Measurements from ENCODE around the gene VARS2. TPM values are rescaled to one million over a fixed set of nuclear protein-coding genes. Genes with fewer than 3 reads are reported as not detected.
"Not testable (repeated sequence)": the region's sequence is repeated elsewhere in the genome, so short reads cannot be mapped to it uniquely, and the experiment has no call there.

The VARS2 gene
- total RNA-seq, 1 donor from 2014 or later = 34.7 TPM

GRCh38 chr6:30964075-30964474 lies 50.0 kb downstream of the VARS2 start:
- DNase-seq (ENCODE audit: low read depth) = no peak
- no peak overlapping the region for H3K4me3 ChIP-seq (ENCODE audit: low read depth, low read length)
- TF ChIP-seq CTCF (IDR thresholded peaks at IDR 0.05; ENCODE audit: insufficient read depth, low read length, poor library complexity, severe bottlenecking) = no peak
- no peaks in the 10 kb centered on the region for H3K27me3 ChIP-seq (ENCODE audit: control insufficient read depth, insufficient read depth, low read length)
- H3K36me3 ChIP-seq (ENCODE audit: control insufficient read depth, insufficient read depth, low read length) = no peaks in the 10 kb centered on the region

- no peaks in the 10 kb centered on the region for H3K36me3 ChIP-seq (ENCODE audit: control insufficient read depth, insufficient read depth, low read length)
- H3K4me3 ChIP-seq (ENCODE audit: low read depth, low read length) = no peak overlapping the region
- no peaks in the 10 kb centered on the region for H3K27me3 ChIP-seq (ENCODE audit: control insufficient read depth, insufficient read depth, low read length)
- TF ChIP-seq CTCF (IDR thresholded peaks at IDR 0.05; ENCODE audit: insufficient read depth, low read length, poor library complexity, severe bottlenecking) = no peak
- no peak for DNase-seq (ENCODE audit: low read depth)
Measured at GRCh38 chr6:30965140-30965601, 51.1 kb downstream of the VARS2 start.

- H3K36me3 ChIP-seq (ENCODE audit: control insufficient read depth, insufficient read depth, low read length) = no peaks in the 10 kb centered on the region
- no peak for TF ChIP-seq CTCF (IDR thresholded peaks at IDR 0.05; ENCODE audit: insufficient read depth, low read length, poor library complexity, severe bottlenecking)
- DNase-seq (ENCODE audit: low read depth) = no peak
Measured at GRCh38 chr6:30966154-30966553, 52.1 kb downstream of the VARS2 start.

GRCh38 chr6:30969171-30969570 lies 55.1 kb downstream of the VARS2 start:
- not testable (repeated sequence) for DNase-seq (ENCODE audit: low read depth); H3K27me3 ChIP-seq (ENCODE audit: control insufficient read depth, insufficient read depth, low read length); H3K4me3 ChIP-seq (ENCODE audit: low read depth, low read length); H3K36me3 ChIP-seq (ENCODE audit: control insufficient read depth, insufficient read depth, low read length)

More at GRCh38 chr6:30966154-30966553, 52.1 kb downstream of the VARS2 start:
- Histone ChIP-seq H3K27me3 (ENCODE audit: control insufficient read depth, insufficient read depth, low read length) (no peaks in the 10 kb centered on the region), H3K4me3 (ENCODE audit: low read depth, low read length) (no peak overlapping the region)

GRCh38 chr6:30970946-30971345 lies 56.9 kb downstream of the VARS2 start:
- no peak overlapping the region for H3K4me3 ChIP-seq (ENCODE audit: low read depth, low read length)
- no peaks in the 10 kb centered on the region for H3K36me3 ChIP-seq (ENCODE audit: control insufficient read depth, insufficient read depth, low read length)
- H3K27me3 ChIP-seq (ENCODE audit: control insufficient read depth, insufficient read depth, low read length) = no peaks in the 10 kb centered on the region
- DNase-seq (ENCODE audit: low read depth) = no peak
- no peak for TF ChIP-seq CTCF (IDR thresholded peaks at IDR 0.05; ENCODE audit: insufficient read depth, low read length, poor library complexity, severe bottlenecking)

- no peak for DNase-seq (ENCODE audit: low read depth)
- Histone ChIP-seq H3K27me3 (ENCODE audit: control insufficient read depth, insufficient read depth, low read length) (no peaks in the 10 kb centered on the region), H3K4me3 (ENCODE audit: low read depth, low read length) (no peak overlapping the region), H3K36me3 (ENCODE audit: control insufficient read depth, insufficient read depth, low read length) (no peaks in the 10 kb centered on the region)
- no peak for TF ChIP-seq CTCF (IDR thresholded peaks at IDR 0.05; ENCODE audit: insufficient read depth, low read length, poor library complexity, severe bottlenecking)
Measured at GRCh38 chr6:30972816-30973215, 58.8 kb downstream of the VARS2 start.
